GM19328 (cell line): ENCODE results near the gene EEF1AKMT4.

Experiments
- ATAC-seq: cut with Tn5 transposase; IDR thresholded peaks from one replicate; pipeline ENCODE4 v1.9.1; 2021; ENCODE audit warnings: mild to moderate bottlenecking, moderate library complexity; ENCODE audit not compliant: unreplicated experiment

The EEF1AKMT4 gene

DNA sequence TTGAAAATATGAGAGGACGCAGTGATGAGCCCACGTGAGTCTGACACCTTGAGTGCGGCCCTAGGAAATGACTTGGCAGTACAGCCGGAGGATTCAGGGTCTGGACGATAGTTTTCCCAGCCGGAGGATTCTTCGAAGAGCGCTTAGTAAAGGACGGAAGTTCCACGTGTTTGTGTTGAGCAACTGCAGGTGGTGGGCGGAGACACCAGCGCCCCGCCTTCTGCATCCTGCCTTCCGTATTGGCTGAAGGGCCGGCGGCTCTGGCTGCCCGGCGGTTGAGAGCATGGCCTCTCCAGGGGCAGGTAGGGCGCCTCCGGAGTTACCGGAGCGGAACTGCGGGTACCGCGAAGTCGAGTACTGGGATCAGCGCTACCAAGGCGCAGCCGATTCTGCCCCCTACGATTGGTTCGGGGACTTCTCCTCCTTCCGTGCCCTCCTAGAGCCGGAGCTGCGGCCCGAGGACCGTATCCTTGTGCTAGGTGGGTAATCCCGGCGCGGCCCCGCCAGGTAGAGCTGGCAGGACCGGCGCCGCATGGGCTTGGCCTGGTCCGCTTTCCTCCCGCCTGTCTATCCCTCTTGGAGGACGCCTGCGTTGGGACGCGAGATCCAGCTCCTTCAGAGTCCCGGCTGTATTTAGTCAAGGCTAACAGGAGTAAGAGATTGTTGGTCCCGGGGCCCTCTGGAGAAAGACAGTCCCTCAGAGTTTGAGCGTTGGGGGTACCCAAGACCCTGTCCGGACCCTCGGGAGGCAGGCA, at the start of gene EEF1AKMT4:
Gene EEF1AKMT4 (plus strand): TSS at position 261 of the 755 bp plus-strand sequence. CDS start 23 bp downstream, at position 284.
- peak; percentile 77 for ATAC-seq

DNA sequence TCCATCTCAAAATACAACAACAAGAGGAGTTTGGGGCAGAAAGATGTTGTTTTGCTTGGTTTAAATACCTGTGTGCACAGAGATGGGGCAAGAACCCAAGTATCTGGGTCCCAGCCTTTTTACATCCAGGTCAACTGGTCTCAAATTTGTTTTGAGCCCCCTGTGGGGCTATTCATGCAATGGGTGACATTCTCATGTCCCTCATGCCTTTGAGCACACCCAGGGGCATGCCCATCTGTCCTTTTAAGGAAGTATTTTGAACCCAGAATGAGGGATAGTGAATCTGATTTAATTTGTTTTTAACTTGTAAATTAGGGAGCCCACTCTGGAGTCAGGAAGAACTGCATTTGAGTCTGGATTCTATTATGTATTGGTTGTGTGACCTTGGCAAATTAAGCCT, 48.6 kb upstream of the EEF1AKMT4 start:
- no peak for ATAC-seq

DNA sequence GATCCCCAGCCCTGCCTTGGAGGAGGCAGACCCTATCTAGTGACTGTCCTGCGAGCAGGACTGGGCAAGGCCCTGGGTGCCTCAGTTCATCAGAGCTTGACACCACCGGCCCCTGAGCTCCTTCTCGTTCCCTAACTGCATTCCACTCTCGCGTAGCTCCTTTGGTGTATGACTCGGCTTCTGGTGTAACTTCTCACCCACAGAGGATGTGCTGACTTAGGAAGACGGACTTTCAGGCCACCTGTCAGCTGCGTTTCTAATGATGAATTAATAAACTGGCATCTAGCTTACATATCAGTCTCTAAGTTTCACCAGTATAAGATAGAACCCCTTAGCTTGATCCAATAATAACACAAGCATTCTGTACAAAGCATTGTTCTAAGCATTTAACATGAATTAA, 45.9 kb upstream of the EEF1AKMT4 start:
- ATAC-seq = no peak

DNA sequence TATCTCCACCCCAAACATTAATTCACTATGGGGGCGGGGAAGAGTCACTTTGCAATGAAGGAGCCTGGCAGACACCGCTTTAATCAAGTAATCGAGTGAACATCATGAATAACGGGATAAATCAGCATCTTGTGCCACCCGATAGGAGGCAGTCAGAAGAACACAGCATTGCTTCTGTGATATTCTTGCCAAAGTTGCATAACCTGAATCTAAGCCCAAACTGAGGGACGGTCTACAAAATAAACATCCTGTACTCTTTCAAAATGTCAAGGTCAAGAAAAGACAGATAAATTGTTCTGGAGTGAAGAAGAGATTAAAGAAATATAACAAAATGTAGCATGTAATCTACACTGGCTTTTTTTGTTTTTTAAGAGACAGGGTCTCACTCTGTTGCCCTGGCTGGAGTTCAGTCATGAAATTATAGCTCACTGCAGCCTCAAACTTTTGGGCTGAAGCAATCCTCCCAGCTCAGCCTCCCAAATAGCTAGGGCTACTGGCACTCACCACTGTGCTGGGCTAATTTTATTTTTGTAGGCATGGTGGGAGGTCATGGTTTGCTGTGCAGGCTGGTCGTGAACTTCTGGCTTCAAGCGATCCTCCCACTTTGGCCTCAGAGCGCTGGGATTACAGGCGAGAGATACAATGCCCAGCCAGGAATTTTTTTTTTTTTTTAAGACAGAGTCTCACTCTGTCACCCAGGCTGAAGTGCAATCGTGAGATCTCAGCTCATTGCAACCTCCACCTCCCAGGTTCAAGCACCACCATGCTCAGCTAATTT, 40.1 kb upstream of the EEF1AKMT4 start:
- ATAC-seq = no peak

DNA sequence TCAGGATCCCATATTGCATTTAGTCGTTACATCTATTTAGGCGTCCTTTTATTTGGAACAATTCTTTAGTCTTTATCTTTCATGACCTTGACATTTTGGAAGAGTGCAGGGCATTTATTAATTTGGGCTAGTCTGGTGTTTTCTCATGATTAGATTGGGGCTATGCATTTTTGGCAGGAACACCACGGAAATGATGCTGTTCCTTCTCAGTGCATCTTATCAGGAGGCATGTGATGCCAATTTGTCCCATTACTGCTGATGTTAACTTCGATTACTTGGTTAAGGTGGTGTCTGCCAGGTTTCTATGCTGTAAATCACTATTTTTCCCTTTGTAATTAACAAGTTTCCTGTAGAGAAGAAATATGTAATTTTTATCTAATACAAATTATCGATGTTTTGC, 38.2 kb upstream of the EEF1AKMT4 start:
- ATAC-seq = no peak

DNA sequence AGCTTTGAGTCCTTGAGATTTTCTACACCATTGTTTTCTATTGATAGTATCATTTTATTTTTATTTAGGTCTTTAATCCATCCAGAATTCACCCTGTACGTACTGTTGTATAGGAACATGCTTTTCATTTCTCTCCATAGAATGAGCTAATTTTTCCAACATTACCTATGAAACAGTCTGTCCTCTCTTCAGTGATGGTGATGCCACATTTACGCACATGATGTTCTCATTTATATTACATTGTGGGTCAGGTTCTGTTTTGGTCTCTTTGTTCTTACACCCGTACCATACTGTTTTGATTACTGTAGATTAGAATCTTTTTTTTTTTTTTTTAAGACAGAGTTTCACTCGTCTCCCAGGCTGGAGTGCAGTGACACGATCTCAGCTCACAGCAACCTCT, 37.8 kb upstream of the EEF1AKMT4 start:
- ATAC-seq = no peak

DNA sequence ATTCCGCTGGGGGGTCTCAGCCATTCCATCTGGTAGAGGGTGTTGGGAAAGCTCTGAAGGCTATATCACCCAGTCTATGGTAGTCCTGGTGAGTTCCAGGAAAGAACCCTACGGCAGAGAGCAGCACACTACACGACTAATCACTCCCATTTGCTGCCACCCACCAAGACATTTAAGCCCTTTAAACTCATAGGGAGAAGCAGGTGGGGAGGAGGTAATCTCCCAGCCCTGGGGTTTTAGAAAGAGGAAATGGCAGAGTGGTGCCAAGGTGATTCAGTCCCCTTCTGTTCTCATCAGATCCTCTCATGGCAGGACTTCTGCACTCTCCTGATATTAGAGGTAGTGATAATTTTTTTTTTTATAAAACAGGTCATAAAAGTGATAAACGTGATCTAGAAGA, 30.7 kb upstream of the EEF1AKMT4 start:
- ATAC-seq = no peak

DNA sequence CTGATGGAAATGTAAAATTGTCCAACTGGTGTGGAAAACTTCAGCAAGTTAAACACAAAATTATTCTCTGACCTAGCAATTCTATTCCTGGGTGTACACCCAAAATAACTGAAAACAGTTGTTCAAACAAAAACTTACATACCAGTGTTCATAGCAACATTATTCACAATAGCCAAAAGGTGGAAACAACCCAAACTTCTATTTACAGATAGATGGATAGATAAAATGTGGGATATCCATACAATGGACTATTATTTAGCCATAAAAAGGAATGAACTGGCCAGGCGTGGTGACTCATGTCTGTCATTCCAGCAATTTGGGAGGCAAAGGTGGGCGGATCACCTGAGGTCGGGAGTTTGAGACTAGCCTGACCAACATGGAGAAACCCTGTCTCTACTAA, 27.0 kb upstream of the EEF1AKMT4 start:
- ATAC-seq = no peak

DNA sequence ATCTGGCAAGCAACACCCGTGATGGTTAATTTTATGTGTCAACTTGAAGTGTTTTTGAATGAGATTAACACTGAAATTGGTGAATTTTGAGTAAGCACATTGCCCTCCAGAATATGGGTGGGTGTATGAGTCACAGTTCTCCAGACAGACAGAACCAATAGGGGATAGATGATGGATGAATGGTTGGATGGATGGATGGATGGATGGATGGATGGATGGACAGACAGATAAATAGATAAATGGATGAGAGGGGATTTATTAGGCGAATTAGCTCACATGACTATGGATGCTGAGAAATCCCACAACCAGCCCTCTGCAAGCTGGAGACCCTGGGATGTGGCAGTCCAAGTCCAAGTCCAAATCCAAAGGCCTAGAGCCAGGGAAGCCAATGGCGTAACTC, 25.5 kb upstream of the EEF1AKMT4 start:
- no peak for ATAC-seq

DNA sequence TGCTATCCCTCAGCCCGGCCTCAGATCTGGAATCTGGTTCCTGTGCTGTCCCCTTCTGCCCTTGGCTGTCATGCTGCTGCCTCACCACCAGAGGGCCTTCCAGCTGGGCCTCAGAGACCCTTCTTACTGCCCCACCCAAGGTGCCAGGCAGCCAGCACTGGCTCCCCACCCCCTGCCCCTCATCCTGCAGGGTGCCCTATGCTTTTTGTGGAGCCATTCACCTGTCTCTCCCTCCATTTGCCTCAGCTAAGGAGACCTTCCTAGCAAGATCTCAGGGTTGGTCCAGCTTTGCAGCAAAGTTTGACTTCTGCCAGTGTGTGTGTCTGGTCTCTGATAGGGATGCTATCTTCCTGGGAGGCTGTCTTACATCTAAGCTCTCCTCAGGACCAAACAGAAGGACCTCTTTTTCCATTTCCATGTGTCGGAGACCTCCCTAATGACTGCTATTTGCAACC, 22.0 kb upstream of the EEF1AKMT4 start:
- ATAC-seq = no peak

DNA sequence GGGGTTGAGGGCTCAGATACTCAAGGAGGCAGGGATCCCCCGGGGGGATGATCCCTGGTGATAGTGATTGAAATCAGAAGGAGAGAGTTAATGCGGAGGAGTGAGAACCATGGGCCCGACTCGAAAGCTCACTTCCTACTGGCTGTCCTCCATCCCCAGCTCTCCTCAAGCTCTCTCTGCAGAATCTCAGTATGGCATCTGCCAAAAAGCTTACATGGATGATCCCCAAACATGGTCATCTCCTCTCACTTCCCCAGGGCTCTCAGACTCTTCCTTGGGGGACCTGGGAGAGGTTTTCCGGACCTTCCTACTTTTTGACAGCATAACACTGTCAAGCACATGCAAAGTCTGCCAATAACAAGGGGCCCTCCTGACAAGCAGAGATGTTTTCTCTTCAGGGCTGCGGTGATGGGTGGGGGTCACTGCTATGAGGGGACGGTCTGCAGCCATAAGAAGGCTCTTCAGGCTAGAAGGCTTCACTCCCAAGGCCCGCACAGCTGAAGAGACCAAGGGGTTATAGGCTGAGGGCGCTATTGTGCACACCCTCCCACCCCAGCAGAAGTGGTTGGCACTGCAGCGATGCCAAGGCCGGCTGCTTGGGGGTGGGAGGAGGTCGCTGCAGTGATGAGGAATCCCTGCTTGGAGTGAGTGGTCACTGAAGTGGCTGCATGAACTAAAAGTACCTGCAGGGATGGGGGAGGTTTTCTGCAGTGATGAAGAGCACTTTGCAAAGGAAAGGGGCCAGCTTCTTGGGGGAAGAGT, 20.9 kb upstream of the EEF1AKMT4 start:
- ATAC-seq = no peak

DNA sequence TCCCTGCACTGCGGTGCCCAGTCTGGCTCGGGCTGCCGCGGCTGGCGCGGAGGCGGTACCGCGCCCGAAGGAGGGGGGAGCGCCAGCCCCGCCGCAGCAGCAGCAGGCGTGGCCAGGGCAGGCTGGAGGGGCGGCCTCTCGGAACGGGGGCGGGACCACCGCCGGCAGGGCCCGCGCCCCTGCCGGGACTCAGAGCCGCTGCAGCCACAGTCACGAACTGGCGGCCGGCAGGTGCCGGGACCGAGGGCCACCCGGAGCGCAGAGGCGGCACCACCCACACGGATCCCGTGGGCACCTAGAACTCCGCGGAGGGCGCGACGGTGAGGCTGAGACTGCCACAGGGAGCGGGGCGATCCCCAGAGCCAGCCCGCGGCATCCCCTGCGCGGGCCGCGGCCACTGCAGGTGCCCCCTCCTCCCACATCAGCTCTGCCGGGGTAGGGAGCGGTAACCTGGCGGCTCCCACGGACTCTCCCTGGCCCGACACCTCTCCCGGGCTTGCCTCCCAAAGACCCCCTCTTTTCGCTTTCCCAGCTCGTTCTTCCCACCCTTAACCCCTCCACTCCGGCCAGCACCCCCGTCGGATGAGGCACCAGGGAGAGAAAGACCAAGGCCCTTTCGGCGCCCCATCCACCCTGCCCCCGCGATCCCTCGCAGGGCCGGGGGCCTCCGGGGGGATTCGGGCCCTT, 19.9 kb upstream of the EEF1AKMT4 start, which contains the start of gene VWA5B2:
Gene VWA5B2 (plus strand): TSS at position 192 of the 687 bp plus-strand sequence. CDS start 944 bp downstream, outside the sequence.
- peak; percentile 80 for ATAC-seq

DNA sequence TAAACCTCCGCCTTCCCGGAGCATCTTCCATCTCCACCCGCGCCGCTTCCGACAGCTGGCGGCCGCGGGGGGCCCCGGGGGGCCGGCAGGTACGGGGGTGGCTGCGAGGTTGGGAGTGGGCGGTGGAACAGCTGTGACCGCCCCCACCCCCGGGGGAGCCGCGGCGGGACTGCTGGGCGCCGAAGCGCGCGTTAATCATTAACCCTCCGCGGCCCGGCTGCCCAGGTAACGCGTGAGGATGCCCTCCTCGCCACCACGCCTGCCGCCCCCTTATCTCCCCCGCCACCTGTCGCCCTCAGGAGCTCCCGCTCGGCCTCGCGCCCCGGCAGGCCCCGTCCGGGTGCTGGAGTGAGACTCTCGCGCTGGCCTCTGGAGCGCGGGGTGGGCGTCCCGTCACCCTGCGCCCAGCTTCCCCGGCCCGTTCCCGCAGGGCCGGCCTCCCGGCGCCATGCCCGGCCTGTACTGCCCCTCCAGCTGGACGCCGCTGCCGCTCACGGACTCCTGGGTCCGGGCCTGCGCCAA, 19.3 kb upstream of the EEF1AKMT4 start:
- no peak for ATAC-seq

DNA sequence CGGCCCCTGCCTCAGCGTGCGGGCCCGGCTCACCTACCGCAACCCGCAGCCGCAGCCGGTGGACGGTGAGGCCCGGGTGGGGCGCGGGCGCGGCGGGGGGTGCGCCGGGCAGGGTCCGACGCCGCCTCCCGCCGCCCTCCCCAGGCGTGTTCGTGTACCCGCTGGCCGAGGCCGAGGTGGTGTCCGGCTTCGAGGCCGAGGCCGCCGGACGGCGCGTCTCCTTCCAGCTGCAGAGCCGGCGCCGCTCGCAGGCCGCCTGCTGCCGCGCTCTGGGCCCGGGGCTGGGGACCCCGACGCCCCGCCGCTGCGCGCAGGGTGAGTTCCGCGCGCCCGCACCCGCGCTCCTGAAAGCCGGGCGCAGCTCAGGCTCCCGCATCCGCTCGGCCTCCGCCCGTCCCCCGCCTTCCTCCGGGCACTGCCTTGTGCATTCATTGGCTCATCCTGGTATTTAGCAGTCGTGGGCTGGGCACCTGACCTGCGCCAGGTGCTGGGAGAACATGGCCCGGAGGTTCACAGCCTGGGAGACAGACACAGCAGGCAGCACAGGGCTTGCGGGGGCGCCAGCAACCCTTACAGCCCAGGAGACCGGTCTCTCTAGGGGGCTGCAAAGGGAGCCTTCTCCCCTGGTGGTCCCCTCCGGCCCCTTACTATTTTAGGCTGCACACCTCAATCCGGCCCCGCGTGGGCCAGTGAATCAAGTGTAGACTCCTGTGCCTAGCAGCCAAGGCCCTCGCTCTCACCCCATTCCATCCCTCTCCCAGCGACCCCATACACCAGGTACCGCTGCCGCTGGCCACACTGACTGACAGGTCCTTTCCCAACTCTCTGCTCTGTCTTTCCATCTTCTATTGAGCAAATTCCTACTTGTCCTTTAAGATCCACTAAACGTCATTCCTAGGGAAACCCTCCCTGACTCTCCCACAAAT, 18.6 kb upstream of the EEF1AKMT4 start:
- no peak for ATAC-seq

DNA sequence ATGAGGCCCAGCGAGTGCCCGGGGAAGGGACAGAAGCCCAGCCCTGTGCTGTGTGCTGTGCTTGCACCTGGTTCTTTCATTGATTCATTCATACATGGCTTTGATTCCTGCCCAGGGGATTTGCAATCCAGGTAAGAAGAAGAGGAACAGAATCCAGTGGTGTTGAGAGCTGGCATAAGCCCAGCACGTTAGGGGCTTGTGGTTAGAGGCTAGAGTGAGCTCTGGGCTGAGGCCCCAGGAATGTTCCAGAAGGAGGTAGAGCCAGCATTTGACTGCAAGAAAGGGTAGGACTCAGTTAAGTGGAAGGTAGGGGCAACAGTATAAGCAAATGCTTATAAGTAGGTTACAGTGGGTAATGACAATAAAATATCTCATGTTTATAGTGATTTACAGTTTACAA, 17.8 kb upstream of the EEF1AKMT4 start:
- ATAC-seq = no peak

DNA sequence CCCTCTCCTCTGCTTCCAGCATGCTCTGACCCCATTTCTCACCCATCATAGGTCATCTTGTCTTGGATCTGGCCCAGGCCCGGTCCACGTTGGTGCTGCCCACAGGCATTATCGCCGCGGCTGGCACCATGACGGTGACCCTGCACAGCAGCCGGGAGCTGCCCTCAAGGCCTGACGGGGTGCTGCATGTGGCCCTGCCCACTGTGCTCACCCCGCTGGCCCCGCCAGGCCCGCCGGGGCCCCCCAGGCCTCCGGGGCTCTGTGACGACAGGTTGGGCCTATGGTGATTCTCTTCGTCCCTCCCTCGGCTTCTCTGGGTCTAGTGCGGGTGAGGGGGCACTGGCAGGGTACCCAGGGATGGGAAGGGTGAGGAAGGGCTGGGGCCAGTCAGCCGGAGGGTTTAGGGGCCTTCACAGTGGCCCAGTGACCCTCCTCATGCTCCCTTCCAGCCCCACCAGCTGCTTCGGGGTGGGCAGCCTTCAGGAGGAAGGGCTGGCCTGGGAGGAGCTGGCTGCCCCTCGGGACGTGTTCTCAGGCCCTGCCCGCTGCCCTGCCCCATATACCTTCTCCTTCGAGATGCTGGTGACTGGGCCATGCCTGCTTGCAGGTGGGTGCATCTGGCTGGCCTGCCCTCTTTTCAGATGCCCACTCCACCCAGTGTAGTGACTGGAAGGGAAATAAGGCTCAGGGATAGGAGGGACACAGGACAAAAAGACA, 16.2 kb upstream of the EEF1AKMT4 start:
- no peak for ATAC-seq

DNA sequence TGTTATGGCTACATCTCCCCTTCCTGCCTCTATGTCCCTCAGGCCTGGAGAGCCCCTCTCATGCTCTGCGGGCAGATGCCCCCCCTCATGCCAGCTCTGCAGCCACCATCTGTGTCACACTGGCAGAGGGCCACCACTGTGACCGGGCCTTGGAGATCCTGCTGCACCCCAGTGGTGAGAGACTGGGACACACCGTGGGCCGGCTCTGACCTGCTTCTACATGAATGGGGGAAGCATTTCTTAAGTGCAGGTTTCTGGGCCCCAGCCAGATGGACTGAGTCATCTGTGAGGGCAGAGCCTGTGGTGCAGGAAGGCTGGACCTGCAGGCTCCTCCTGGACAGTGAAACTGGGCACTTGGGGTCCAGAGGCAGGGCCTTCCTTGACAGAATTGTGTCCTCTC, 15.2 kb upstream of the EEF1AKMT4 start:
- no peak for ATAC-seq

DNA sequence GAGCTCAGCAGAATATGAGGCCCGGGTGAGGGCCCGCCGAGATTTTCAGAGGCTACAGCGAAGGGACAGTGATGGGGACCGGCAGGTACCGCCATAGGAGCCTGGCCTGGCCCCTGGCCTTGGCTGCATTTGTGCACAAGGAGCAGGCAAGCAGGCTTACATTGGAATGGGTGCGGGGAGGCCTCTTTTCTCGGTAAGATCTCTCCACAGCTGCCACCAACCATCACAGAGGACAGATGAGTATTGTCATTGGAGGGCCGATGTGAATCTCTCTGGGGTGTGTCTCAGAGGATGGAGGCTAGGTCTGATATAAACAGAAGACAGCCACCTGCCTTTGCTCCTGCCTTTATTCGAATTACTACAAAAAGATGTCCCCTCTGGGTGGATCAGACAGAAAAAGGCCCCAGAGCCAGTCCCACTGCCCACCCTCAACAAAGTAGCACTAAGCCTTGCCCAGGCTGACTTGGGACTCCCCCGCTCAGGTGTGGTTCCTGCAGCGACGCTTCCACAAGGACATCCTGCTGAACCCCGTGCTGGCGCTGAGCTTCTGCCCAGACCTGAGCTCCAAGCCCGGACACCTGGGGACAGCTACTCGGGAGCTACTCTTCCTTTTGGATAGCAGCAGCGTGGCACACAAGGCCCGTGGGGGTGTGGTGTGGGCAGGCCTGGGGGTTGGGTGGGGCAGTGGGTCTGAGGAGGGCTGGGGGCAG, 14.6 kb upstream of the EEF1AKMT4 start:
- ATAC-seq = no peak
